Measurements from ENCODE around the gene PEF1.

GRCh38 chr1:31640179-31640578, 4.5 kb downstream of the PEF1 start:
- no peak for TF ChIP-seq CTCF (IDR thresholded peaks at IDR 0.05)
- no peak for TF ChIP-seq ZFX (IDR thresholded peaks at IDR 0.05; ENCODE audit: borderline replicate concordance)

All from 22Rv1 (cell line).